IPS-18a (cell line): Measurements from ENCODE around the gene RPA1.
"Not testable (repeated sequence)": the region's sequence is repeated elsewhere in the genome, so short reads cannot be mapped to it uniquely, and the experiment has no call there.

ENCODE experiments used
- H3K27ac ChIP-seq: one replicate; pipeline ENCODE4 v1.5.1; 2013; ENCODE audit warnings: low read length
- H3K27me3 ChIP-seq: one replicate; pipeline ENCODE4 v1.6.1; 2013; ENCODE audit warnings: mild to moderate bottlenecking, low read length; ENCODE audit not compliant: control insufficient read depth, insufficient read depth
- H3K36me3 ChIP-seq: one replicate; pipeline ENCODE4 v1.6.1; 2013; ENCODE audit warnings: low read depth, low read length; ENCODE audit not compliant: control insufficient read depth
- H3K4me1 ChIP-seq: one replicate; pipeline ENCODE4 v1.6.1; 2013; ENCODE audit warnings: low read depth, low read length; ENCODE audit not compliant: control insufficient read depth
- H3K4me3 ChIP-seq: one replicate; pipeline ENCODE4 v1.5.1; 2013; ENCODE audit warnings: low read length
- H3K9ac ChIP-seq: one replicate; pipeline ENCODE4 v1.6.1; 2013; ENCODE audit warnings: mild to moderate bottlenecking, low read length, moderate library complexity
- H3K9me3 ChIP-seq: one replicate; pipeline ENCODE4 v1.6.1; 2013; ENCODE audit warnings: low read depth, low read length; ENCODE audit not compliant: control insufficient read depth

The RPA1 gene

GRCh38 chr17:1797323-1797722 is 32.5 kb upstream of the RPA1 start:
- Histone ChIP-seq H3K36me3 (peaks cover 21% of the 10 kb centered on the region), H3K9ac (no peak overlapping the region), H3K27ac (no peak overlapping the region), H3K4me3 (no peak overlapping the region), H3K4me1 (no peaks in the 10 kb centered on the region), H3K9me3 (no peaks in the 10 kb centered on the region), H3K27me3 (no peaks in the 10 kb centered on the region)

- H3K9me3 ChIP-seq, H3K4me3 ChIP-seq, H3K4me1 ChIP-seq, H3K9ac ChIP-seq, H3K27ac ChIP-seq, H3K27me3 ChIP-seq: not testable (repeated sequence)
- H3K36me3 ChIP-seq, result peaks cover 23% of the 10 kb centered on the region
These were observed 32.0 kb upstream of the RPA1 start for GRCh38 chr17:1797846-1798245.

- Histone ChIP-seq H3K36me3 (peaks cover 35% of the 10 kb centered on the region), H3K9ac (no peak overlapping the region), H3K4me1 (no peaks in the 10 kb centered on the region), H3K4me3 (no peak overlapping the region), H3K27ac (no peak overlapping the region), H3K9me3 (no peaks in the 10 kb centered on the region), H3K27me3 (no peaks in the 10 kb centered on the region)
These were observed 29.6 kb upstream of the RPA1 start for GRCh38 chr17:1800240-1800639.

- Histone ChIP-seq H3K27ac (no peak overlapping the region), H3K27me3 (no peaks in the 10 kb centered on the region), H3K9me3 (no peaks in the 10 kb centered on the region), H3K4me3 (no peak overlapping the region), H3K4me1 (no peaks in the 10 kb centered on the region), H3K9ac (no peak overlapping the region), H3K36me3 (peaks cover 35% of the 10 kb centered on the region)
These were observed 29.1 kb upstream of the RPA1 start for GRCh38 chr17:1800712-1801111.

GRCh38 chr17:1802429-1802828 is 27.4 kb upstream of the RPA1 start:
- Histone ChIP-seq H3K27me3 (no peaks in the 10 kb centered on the region), H3K4me1 (no peaks in the 10 kb centered on the region), H3K36me3 (peaks cover 35% of the 10 kb centered on the region), H3K4me3 (no peak overlapping the region), H3K9ac (no peak overlapping the region), H3K27ac (no peak overlapping the region), H3K9me3 (no peaks in the 10 kb centered on the region)

GRCh38 chr17:1803280-1803679 is 26.5 kb upstream of the RPA1 start:
- H3K4me1 ChIP-seq, result no peaks in the 10 kb centered on the region
- H3K9me3 ChIP-seq, result no peaks in the 10 kb centered on the region
- H3K27ac ChIP-seq, result no peak overlapping the region
- H3K4me3 ChIP-seq, result no peak overlapping the region
- H3K36me3 ChIP-seq, result peaks cover 35% of the 10 kb centered on the region
- H3K9ac ChIP-seq, result no peak overlapping the region
- H3K27me3 ChIP-seq, result no peaks in the 10 kb centered on the region

- H3K36me3 ChIP-seq, result peaks cover 26% of the 10 kb centered on the region
- no peaks in the 10 kb centered on the region for H3K27me3 ChIP-seq
- no peaks in the 10 kb centered on the region for H3K9me3 ChIP-seq
- no peak overlapping the region for H3K27ac ChIP-seq
- no peak overlapping the region for H3K4me3 ChIP-seq
- H3K4me1 ChIP-seq, result no peaks in the 10 kb centered on the region
- H3K9ac ChIP-seq, result no peak overlapping the region
These were observed 21.9 kb upstream of the RPA1 start for GRCh38 chr17:1807890-1808289.

GRCh38 chr17:1808644-1809043 is 21.2 kb upstream of the RPA1 start:
- H3K27ac ChIP-seq, result no peak overlapping the region
- H3K4me1 ChIP-seq, result no peaks in the 10 kb centered on the region
- no peak overlapping the region for H3K9ac ChIP-seq
- peaks cover 24% of the 10 kb centered on the region for H3K36me3 ChIP-seq
- no peaks in the 10 kb centered on the region for H3K9me3 ChIP-seq
- H3K4me3 ChIP-seq, result no peak overlapping the region
- H3K27me3 ChIP-seq, result no peaks in the 10 kb centered on the region

- not testable (repeated sequence) for H3K4me1 ChIP-seq, H3K9me3 ChIP-seq, H3K9ac ChIP-seq, H3K27me3 ChIP-seq, H3K27ac ChIP-seq, H3K4me3 ChIP-seq
- peaks cover 13% of the 10 kb centered on the region for H3K36me3 ChIP-seq
These were observed 20.0 kb upstream of the RPA1 start for GRCh38 chr17:1809815-1810214.

GRCh38 chr17:1810450-1811103 is 19.2 kb upstream of the RPA1 start:
- no peaks in the 10 kb centered on the region for H3K4me1 ChIP-seq
- H3K27me3 ChIP-seq, result no peaks in the 10 kb centered on the region
- no peak overlapping the region for H3K27ac ChIP-seq
- peaks cover 13% of the 10 kb centered on the region for H3K36me3 ChIP-seq
- no peaks in the 10 kb centered on the region for H3K9me3 ChIP-seq
- H3K4me3 ChIP-seq, result no peak overlapping the region
- no peak overlapping the region for H3K9ac ChIP-seq

GRCh38 chr17:1813088-1813487 is 16.7 kb upstream of the RPA1 start:
- no peaks in the 10 kb centered on the region for H3K9me3 ChIP-seq
- no peak overlapping the region for H3K9ac ChIP-seq
- no peak overlapping the region for H3K27ac ChIP-seq
- no peaks in the 10 kb centered on the region for H3K27me3 ChIP-seq
- H3K4me3 ChIP-seq, result no peak overlapping the region
- no peaks in the 10 kb centered on the region for H3K4me1 ChIP-seq
- H3K36me3 ChIP-seq, result peaks cover 10% of the 10 kb centered on the region

- no peaks in the 10 kb centered on the region for H3K4me1 ChIP-seq
- H3K4me3 ChIP-seq, result no peak overlapping the region
- H3K9me3 ChIP-seq, result no peaks in the 10 kb centered on the region
- H3K9ac ChIP-seq, result no peak overlapping the region
- peaks cover 15% of the 10 kb centered on the region for H3K36me3 ChIP-seq
- H3K27me3 ChIP-seq, result no peaks in the 10 kb centered on the region
- no peak overlapping the region for H3K27ac ChIP-seq
These were observed 9.1 kb upstream of the RPA1 start for GRCh38 chr17:1820528-1821252.
